Measurements from ENCODE around the gene SV2C.
A peak's percentile ranks its signal among the peaks of the same experiment; 100 is the strongest.

The SV2C gene

GRCh38 chr5:76104027-76104426, 20.8 kb downstream of the SV2C start:
- Histone ChIP-seq H3K9ac (ENCODE audit: low read length) (no peak overlapping the region), H3K23ac (ENCODE audit: low read length) (no peak overlapping the region), H2AK5ac (ENCODE audit: low read length) (no peak overlapping the region), H3K27me3 (ENCODE audit: insufficient read depth, low read length) (no peaks in the 10 kb centered on the region), H3K79me1 (ENCODE audit: low read length) (no peaks in the 10 kb centered on the region), H4K91ac (ENCODE audit: low read depth, low read length) (no peak overlapping the region), H3K14ac (ENCODE audit: low read length) (no peak overlapping the region), H2BK12ac (ENCODE audit: low read length) (no peak overlapping the region), H2BK5ac (ENCODE audit: low read depth, low read length, poor library complexity) (no peak overlapping the region), H3K27ac (ENCODE audit: low read depth, low read length) (no peak overlapping the region), H4K8ac (ENCODE audit: low read depth, low read length) (no peak overlapping the region), H3K4ac (ENCODE audit: low read depth, low read length) (no peak overlapping the region), H3K4me3 (ENCODE audit: low read depth, low read length) (no peak overlapping the region), H4K12ac (ENCODE audit: low read depth, low read length) (no peak overlapping the region), H3K4me1 (ENCODE audit: control insufficient read depth in 1 of 2, insufficient read depth in 2 of 2, low read length in 2 of 2) (no peaks in the 10 kb centered on the region), H3K9me3 (ENCODE audit: insufficient read depth, low read depth, low read length) (no peaks in the 10 kb centered on the region), H2BK120ac (ENCODE audit: insufficient read depth, low read length, poor library complexity) (no peak overlapping the region), H3K36me3 (ENCODE audit: control insufficient read depth in 1 of 2, insufficient read depth in 2 of 2, low read length in 2 of 2) (no peaks in the 10 kb centered on the region), H2AFZ (ENCODE audit: insufficient read depth, low read length, poor library complexity) (no peak overlapping the region), H3K18ac (ENCODE audit: low read length) (no peak overlapping the region), H3K4me2 (ENCODE audit: low read length) (no peak overlapping the region), H3K79me2 (ENCODE audit: control insufficient read depth, insufficient read depth, low read length, poor library complexity) (no peaks in the 10 kb centered on the region)
- no CpG with 5 or more reads among the region's 2 CpGs for WGBS (ENCODE audit: extremely low coverage, insufficient coverage, insufficient read length)
- peak; percentile 15 to 64 for DNase-seq

DNA sequence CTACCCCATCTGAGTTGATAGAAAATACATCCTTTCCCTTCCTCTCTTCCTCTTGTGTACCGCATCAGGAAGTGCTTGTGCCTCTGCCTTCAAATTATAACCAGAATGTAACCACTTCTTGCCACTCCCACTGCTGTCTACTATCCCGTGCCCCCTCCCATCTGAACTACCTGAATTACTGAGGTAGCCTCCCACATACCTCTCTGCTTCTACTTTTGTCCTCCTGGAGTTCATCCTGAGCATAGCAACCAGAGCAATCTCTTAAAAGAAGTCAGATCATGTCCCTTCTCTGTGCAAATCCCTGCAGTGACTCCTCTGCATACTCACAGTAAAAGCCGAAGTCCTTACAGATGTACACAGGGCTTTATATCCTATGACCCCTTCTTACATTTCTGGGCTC, 23.0 kb downstream of the SV2C start:
- H4K91ac ChIP-seq (ENCODE audit: low read depth, low read length): no peak overlapping the region

GRCh38 chr5:76111477-76112174, 28.4 kb downstream of the SV2C start:
- H3K4ac ChIP-seq (ENCODE audit: low read depth, low read length): no peak overlapping the region
- H2BK120ac ChIP-seq (ENCODE audit: insufficient read depth, low read length, poor library complexity): no peak overlapping the region
- H3K79me2 ChIP-seq (ENCODE audit: control insufficient read depth, insufficient read depth, low read length, poor library complexity): no peaks in the 10 kb centered on the region
- no peak for DNase-seq
- no peak overlapping the region for H3K4me2 ChIP-seq (ENCODE audit: low read length)
- H3K18ac ChIP-seq (ENCODE audit: low read length): no peak overlapping the region
- no peaks in the 10 kb centered on the region for H3K36me3 ChIP-seq (ENCODE audit: control insufficient read depth in 1 of 2, insufficient read depth in 2 of 2, low read length in 2 of 2)
- no peak overlapping the region for H2BK5ac ChIP-seq (ENCODE audit: low read depth, low read length, poor library complexity)
- no peak overlapping the region for H2AFZ ChIP-seq (ENCODE audit: insufficient read depth, low read length, poor library complexity)
- H3K23ac ChIP-seq (ENCODE audit: low read length): no peak overlapping the region
- H3K14ac ChIP-seq (ENCODE audit: low read length): no peak overlapping the region
- no peak overlapping the region for H2BK12ac ChIP-seq (ENCODE audit: low read length)
- no peak overlapping the region for H4K8ac ChIP-seq (ENCODE audit: low read depth, low read length)
- H4K12ac ChIP-seq (ENCODE audit: low read depth, low read length): no peak overlapping the region
- no peak overlapping the region for H3K27ac ChIP-seq (ENCODE audit: low read depth, low read length)
- no peak overlapping the region for H4K91ac ChIP-seq (ENCODE audit: low read depth, low read length)
- no CpG with 5 or more reads among the region's 7 CpGs for WGBS (ENCODE audit: extremely low coverage, insufficient coverage, insufficient read length)
- H3K9ac ChIP-seq (ENCODE audit: low read length): no peak overlapping the region
- no peaks in the 10 kb centered on the region for H3K79me1 ChIP-seq (ENCODE audit: low read length)
- no peak overlapping the region for H2AK5ac ChIP-seq (ENCODE audit: low read length)
- no peaks in the 10 kb centered on the region for H3K27me3 ChIP-seq (ENCODE audit: insufficient read depth, low read length)
- no peak overlapping the region for H3K4me3 ChIP-seq (ENCODE audit: low read depth, low read length)
- H3K9me3 ChIP-seq (ENCODE audit: insufficient read depth, low read depth, low read length): no peaks in the 10 kb centered on the region
- no peaks in the 10 kb centered on the region for H3K4me1 ChIP-seq (ENCODE audit: control insufficient read depth in 1 of 2, insufficient read depth in 2 of 2, low read length in 2 of 2)

More for the DNA sequence above, 23.0 kb downstream of the SV2C start:
- Histone ChIP-seq H2AFZ (ENCODE audit: insufficient read depth, low read length, poor library complexity) (no peak overlapping the region), H3K4me1 (ENCODE audit: control insufficient read depth in 1 of 2, insufficient read depth in 2 of 2, low read length in 2 of 2) (no peaks in the 10 kb centered on the region), H2BK120ac (ENCODE audit: insufficient read depth, low read length, poor library complexity) (no peak overlapping the region), H3K4me3 (ENCODE audit: low read depth, low read length) (no peak overlapping the region), H4K8ac (ENCODE audit: low read depth, low read length) (no peak overlapping the region), H2AK5ac (ENCODE audit: low read length) (no peak overlapping the region), H3K79me2 (ENCODE audit: control insufficient read depth, insufficient read depth, low read length, poor library complexity) (no peaks in the 10 kb centered on the region), H4K12ac (ENCODE audit: low read depth, low read length) (no peak overlapping the region), H3K14ac (ENCODE audit: low read length) (no peak overlapping the region), H3K27me3 (ENCODE audit: insufficient read depth, low read length) (no peaks in the 10 kb centered on the region), H3K9ac (ENCODE audit: low read length) (no peak overlapping the region), H2BK12ac (ENCODE audit: low read length) (no peak overlapping the region), H3K23ac (ENCODE audit: low read length) (no peak overlapping the region), H3K4ac (ENCODE audit: low read depth, low read length) (no peak overlapping the region), H3K27ac (ENCODE audit: low read depth, low read length) (no peak overlapping the region), H3K9me3 (ENCODE audit: insufficient read depth, low read depth, low read length) (no peaks in the 10 kb centered on the region), H2BK5ac (ENCODE audit: low read depth, low read length, poor library complexity) (no peak overlapping the region), H3K79me1 (ENCODE audit: low read length) (no peaks in the 10 kb centered on the region), H3K36me3 (ENCODE audit: control insufficient read depth in 1 of 2, insufficient read depth in 2 of 2, low read length in 2 of 2) (no peaks in the 10 kb centered on the region), H3K18ac (ENCODE audit: low read length) (no peak overlapping the region), H3K4me2 (ENCODE audit: low read length) (no peak overlapping the region)
- WGBS (ENCODE audit: extremely low coverage, insufficient coverage, insufficient read length): no CpG with 5 or more reads among the region's 3 CpGs
- DNase-seq: no peak

DNA sequence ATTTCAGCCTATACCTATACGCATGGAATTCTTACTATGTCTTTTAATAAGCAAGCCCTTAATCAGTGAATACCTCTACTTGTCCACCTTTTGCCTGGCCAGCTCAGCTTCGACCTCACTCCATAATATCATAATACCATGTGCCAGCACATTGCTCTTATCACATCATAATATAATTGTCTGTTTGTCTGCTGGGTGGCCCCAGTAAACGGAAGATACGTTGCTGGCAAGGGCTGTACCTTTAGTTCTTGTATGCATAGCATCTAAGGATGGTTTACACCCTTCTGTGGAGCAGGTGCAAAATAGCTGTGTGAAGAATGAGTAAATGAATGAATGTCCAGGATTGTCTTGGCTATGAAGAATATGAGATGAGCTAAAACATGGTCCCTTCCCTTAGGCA, 29.9 kb downstream of the SV2C start:
- no peaks in the 10 kb centered on the region for H3K79me2 ChIP-seq (ENCODE audit: control insufficient read depth, insufficient read depth, low read length, poor library complexity)
- no CpG with 5 or more reads among the region's 4 CpGs for WGBS (ENCODE audit: extremely low coverage, insufficient coverage, insufficient read length)

More for the DNA sequence above, 29.9 kb downstream of the SV2C start:
- H3K4ac ChIP-seq (ENCODE audit: low read depth, low read length): no peak overlapping the region
- H3K36me3 ChIP-seq (ENCODE audit: control insufficient read depth in 1 of 2, insufficient read depth in 2 of 2, low read length in 2 of 2): no peaks in the 10 kb centered on the region
- no peak overlapping the region for H3K4me3 ChIP-seq (ENCODE audit: low read depth, low read length)
- no peaks in the 10 kb centered on the region for H3K79me1 ChIP-seq (ENCODE audit: low read length)
- H4K12ac ChIP-seq (ENCODE audit: low read depth, low read length): no peak overlapping the region
- H3K18ac ChIP-seq (ENCODE audit: low read length): no peak overlapping the region
- H4K8ac ChIP-seq (ENCODE audit: low read depth, low read length): no peak overlapping the region
- H3K27ac ChIP-seq (ENCODE audit: low read depth, low read length): no peak overlapping the region
- H4K91ac ChIP-seq (ENCODE audit: low read depth, low read length): no peak overlapping the region
- no peak overlapping the region for H2BK120ac ChIP-seq (ENCODE audit: insufficient read depth, low read length, poor library complexity)
- H3K23ac ChIP-seq (ENCODE audit: low read length): no peak overlapping the region
- DNase-seq: no peak
- H2BK5ac ChIP-seq (ENCODE audit: low read depth, low read length, poor library complexity): no peak overlapping the region
- H3K9me3 ChIP-seq (ENCODE audit: insufficient read depth, low read depth, low read length): no peaks in the 10 kb centered on the region
- H2AK5ac ChIP-seq (ENCODE audit: low read length): no peak overlapping the region
- H2AFZ ChIP-seq (ENCODE audit: insufficient read depth, low read length, poor library complexity): no peak overlapping the region
- H3K4me1 ChIP-seq (ENCODE audit: control insufficient read depth in 1 of 2, insufficient read depth in 2 of 2, low read length in 2 of 2): no peaks in the 10 kb centered on the region
- no peak overlapping the region for H3K9ac ChIP-seq (ENCODE audit: low read length)
- H3K4me2 ChIP-seq (ENCODE audit: low read length): no peak overlapping the region
- H3K14ac ChIP-seq (ENCODE audit: low read length): no peak overlapping the region
- H3K27me3 ChIP-seq (ENCODE audit: insufficient read depth, low read length): no peaks in the 10 kb centered on the region
- H2BK12ac ChIP-seq (ENCODE audit: low read length): no peak overlapping the region
